Trophoblast cell (in vitro differentiated cells and primary cell): ENCODE data around the gene GBX1.

Experiments used
- DNase-seq, 2 donors: peaks; one replicate each; pipeline ENCODE4 v3.0.0-alpha.2; 2016
- H2AFZ ChIP-seq: 2 replicates; pipeline ENCODE4 v1.6.1; 2013; ENCODE audit warnings: low read length, moderate library complexity, mild to moderate bottlenecking; ENCODE audit not compliant: insufficient read depth, poor library complexity
- H2AK5ac ChIP-seq: 2 replicates; pipeline ENCODE4 v1.6.1; 2013; ENCODE audit warnings: mild to moderate bottlenecking, low read length
- H2BK120ac ChIP-seq: 2 replicates; pipeline ENCODE4 v1.6.1; 2013; ENCODE audit warnings: low read length, mild to moderate bottlenecking, moderate library complexity; ENCODE audit not compliant: insufficient read depth, poor library complexity
- H2BK12ac ChIP-seq: 2 replicates; pipeline ENCODE4 v1.6.1; 2013; ENCODE audit warnings: mild to moderate bottlenecking, low read length, moderate library complexity
- H2BK5ac ChIP-seq: 2 replicates; pipeline ENCODE4 v1.6.1; 2013; ENCODE audit warnings: low read length, low read depth, moderate library complexity, mild to moderate bottlenecking; ENCODE audit not compliant: poor library complexity
- H3K14ac ChIP-seq: 2 replicates; pipeline ENCODE4 v1.6.1; 2013; ENCODE audit warnings: mild to moderate bottlenecking, low read length
- H3K18ac ChIP-seq: 2 replicates; pipeline ENCODE4 v1.6.1; 2013; ENCODE audit warnings: mild to moderate bottlenecking, low read length
- H3K23ac ChIP-seq: 2 replicates; pipeline ENCODE4 v1.6.1; 2013; ENCODE audit warnings: low read length
- H3K27ac ChIP-seq: 2 replicates; pipeline ENCODE4 v1.5.1; 2013; ENCODE audit warnings: low read depth, mild to moderate bottlenecking, inconsistent platforms, low read length, moderate library complexity
- H3K27me3 ChIP-seq: 2 replicates; pipeline ENCODE4 v1.6.1; 2013; ENCODE audit warnings: inconsistent platforms, mild to moderate bottlenecking, low read length, moderate library complexity; ENCODE audit not compliant: insufficient read depth
- H3K36me3 ChIP-seq, 2 experiments: 1 replicate in 1 of 2; 2 replicates in 1 of 2; pipeline ENCODE4 v1.6.1; 2013; ENCODE audit warnings: low read length in 2 of 2, mild to moderate bottlenecking in 2 of 2, moderate library complexity in 1 of 2; ENCODE audit not compliant: insufficient read depth in 2 of 2, control insufficient read depth in 1 of 2
- H3K4ac ChIP-seq: 2 replicates; pipeline ENCODE4 v1.6.1; 2013; ENCODE audit warnings: low read depth, mild to moderate bottlenecking, low read length, moderate library complexity
- H3K4me1 ChIP-seq, 2 experiments: 1 replicate in 1 of 2; 2 replicates in 1 of 2; pipeline ENCODE4 v1.6.1; 2013; ENCODE audit warnings: low read length in 2 of 2, mild to moderate bottlenecking in 2 of 2, moderate library complexity in 1 of 2; ENCODE audit not compliant: insufficient read depth in 2 of 2, control insufficient read depth in 1 of 2
- H3K4me2 ChIP-seq: 2 replicates; pipeline ENCODE4 v1.6.1; 2013; ENCODE audit warnings: inconsistent platforms, mild to moderate bottlenecking, low read length, moderate library complexity
- H3K4me3 ChIP-seq: 2 replicates; pipeline ENCODE4 v1.5.1; 2013; ENCODE audit warnings: mild to moderate bottlenecking, low read depth, low read length, inconsistent platforms
- H3K79me1 ChIP-seq: one replicate; pipeline ENCODE4 v1.6.1; 2013; ENCODE audit warnings: low read length
- H3K79me2 ChIP-seq: 2 replicates; pipeline ENCODE4 v1.6.1; 2013; ENCODE audit warnings: low read length, mild to moderate bottlenecking; ENCODE audit not compliant: control insufficient read depth, insufficient read depth, poor library complexity
- H3K9ac ChIP-seq: 2 replicates; pipeline ENCODE4 v1.6.1; 2013; ENCODE audit warnings: mild to moderate bottlenecking, low read length
- H3K9me3 ChIP-seq: 2 replicates; pipeline ENCODE4 v1.6.1; 2013; ENCODE audit warnings: low read depth, mild to moderate bottlenecking, control low read depth, inconsistent platforms, low read length; ENCODE audit not compliant: insufficient read depth
- H4K12ac ChIP-seq: 2 replicates; pipeline ENCODE4 v1.6.1; 2013; ENCODE audit warnings: low read depth, mild to moderate bottlenecking, low read length, moderate library complexity
- H4K8ac ChIP-seq: 2 replicates; pipeline ENCODE4 v1.6.1; 2013; ENCODE audit warnings: low read depth, mild to moderate bottlenecking, low read length, moderate library complexity
- H4K91ac ChIP-seq: one replicate; pipeline ENCODE4 v1.6.1; 2013; ENCODE audit warnings: low read depth, mild to moderate bottlenecking, low read length, moderate library complexity
- WGBS: extraction: QIAGEN DNeasy Blood & Tissue Kit; methylation state at CpG from one replicate; pipeline ENCODE4 v1.1.7; 2013; ENCODE audit warnings: missing lambda C conversion rate; ENCODE audit not compliant: insufficient read length, insufficient coverage; ENCODE audit errors: extremely low coverage; 5-methylcytosine and 5-hydroxymethylcytosine counted together

Gene GBX1

GRCh38 chr7:151178236-151178635 lies 10.7 kb upstream of the GBX1 start:
- H4K8ac ChIP-seq, result no peak overlapping the region
- no peak overlapping the region for H3K4me3 ChIP-seq
- no peak overlapping the region for H3K4ac ChIP-seq
- no peak for DNase-seq
- no peak overlapping the region for H2BK120ac ChIP-seq
- H3K79me2 ChIP-seq, result no peaks in the 10 kb centered on the region
- no peak overlapping the region for H3K23ac ChIP-seq
- H3K4me2 ChIP-seq, result no peak overlapping the region
- H3K18ac ChIP-seq, result no peak overlapping the region
- H3K4me1 ChIP-seq, result no peaks in the 10 kb centered on the region
- no peak overlapping the region for H2AFZ ChIP-seq
- no peaks in the 10 kb centered on the region for H3K79me1 ChIP-seq
- peaks cover 17% of the 10 kb centered on the region for H3K9me3 ChIP-seq
- no peak overlapping the region for H4K12ac ChIP-seq
- no peak overlapping the region for H3K9ac ChIP-seq
- H3K27me3 ChIP-seq, result no peaks in the 10 kb centered on the region
- no peak overlapping the region for H2BK12ac ChIP-seq
- H3K36me3 ChIP-seq, result no peaks in the 10 kb centered on the region
- no peak overlapping the region for H2AK5ac ChIP-seq
- no peak overlapping the region for H3K14ac ChIP-seq
- WGBS, result no CpG with 5 or more reads among the region's 9 CpGs
- H4K91ac ChIP-seq, result no peak overlapping the region
- no peak overlapping the region for H2BK5ac ChIP-seq
- no peak overlapping the region for H3K27ac ChIP-seq

GRCh38 chr7:151177310-151177709 lies 9.8 kb upstream of the GBX1 start:
- Histone ChIP-seq H2BK120ac (no peak overlapping the region), H3K79me1 (no peaks in the 10 kb centered on the region), H2BK12ac (no peak overlapping the region), H3K27me3 (no peaks in the 10 kb centered on the region), H3K14ac (no peak overlapping the region), H3K4ac (no peak overlapping the region), H3K79me2 (no peaks in the 10 kb centered on the region), H3K9me3 (peaks cover 23% of the 10 kb centered on the region), H4K8ac (no peak overlapping the region), H3K36me3 (no peaks in the 10 kb centered on the region), H3K4me1 (no peaks in the 10 kb centered on the region), H3K18ac (no peak overlapping the region), H3K23ac (no peak overlapping the region), H2AK5ac (no peak overlapping the region), H4K12ac (no peak overlapping the region), H2BK5ac (no peak overlapping the region), H3K27ac (no peak overlapping the region), H2AFZ (no peak overlapping the region), H4K91ac (no peak overlapping the region), H3K4me3 (no peak overlapping the region), H3K4me2 (no peak overlapping the region), H3K9ac (no peak overlapping the region)
- WGBS, result no CpG with 5 or more reads among the region's 1 CpG
- DNase-seq, result no peak

DNA sequence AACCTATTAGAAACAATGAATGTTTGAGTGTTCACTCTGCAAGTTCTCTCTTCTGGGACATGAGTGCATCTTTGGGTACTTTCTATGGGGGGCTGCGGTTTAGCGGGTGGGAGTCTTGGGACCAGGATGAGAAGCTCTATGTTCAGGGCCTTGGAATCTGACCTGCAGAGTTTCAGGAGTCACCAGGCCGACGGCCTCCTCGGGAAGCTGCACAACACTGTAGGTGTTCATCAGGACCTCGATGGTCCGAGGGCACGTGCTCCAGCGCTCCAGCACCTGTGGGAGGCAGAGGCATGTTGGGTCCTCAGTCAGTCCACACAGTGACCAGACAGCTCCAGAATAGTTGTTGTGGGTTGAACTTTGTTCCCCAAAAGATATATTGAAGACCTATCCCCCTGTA lies 8.9 kb upstream of the GBX1 start:
- Histone ChIP-seq H4K8ac (no peak overlapping the region), H3K27me3 (no peaks in the 10 kb centered on the region), H2AK5ac (no peak overlapping the region), H3K79me2 (no peaks in the 10 kb centered on the region), H3K36me3 (no peaks in the 10 kb centered on the region), H3K79me1 (no peaks in the 10 kb centered on the region), H4K12ac (no peak overlapping the region), H3K4me1 (no peaks in the 10 kb centered on the region), H3K4ac (no peak overlapping the region), H3K9me3 (peaks cover 23% of the 10 kb centered on the region), H3K23ac (no peak overlapping the region), H3K4me3 (no peak overlapping the region), H2BK5ac (no peak overlapping the region), H3K18ac (no peak overlapping the region), H2BK12ac (no peak overlapping the region), H4K91ac (no peak overlapping the region), H2AFZ (no peak overlapping the region), H3K9ac (no peak overlapping the region), H3K27ac (no peak overlapping the region), H3K4me2 (no peak overlapping the region), H2BK120ac (no peak overlapping the region), H3K14ac (no peak overlapping the region)
- WGBS, result no CpG with 5 or more reads among the region's 9 CpGs
- DNase-seq, result no peak

DNA sequence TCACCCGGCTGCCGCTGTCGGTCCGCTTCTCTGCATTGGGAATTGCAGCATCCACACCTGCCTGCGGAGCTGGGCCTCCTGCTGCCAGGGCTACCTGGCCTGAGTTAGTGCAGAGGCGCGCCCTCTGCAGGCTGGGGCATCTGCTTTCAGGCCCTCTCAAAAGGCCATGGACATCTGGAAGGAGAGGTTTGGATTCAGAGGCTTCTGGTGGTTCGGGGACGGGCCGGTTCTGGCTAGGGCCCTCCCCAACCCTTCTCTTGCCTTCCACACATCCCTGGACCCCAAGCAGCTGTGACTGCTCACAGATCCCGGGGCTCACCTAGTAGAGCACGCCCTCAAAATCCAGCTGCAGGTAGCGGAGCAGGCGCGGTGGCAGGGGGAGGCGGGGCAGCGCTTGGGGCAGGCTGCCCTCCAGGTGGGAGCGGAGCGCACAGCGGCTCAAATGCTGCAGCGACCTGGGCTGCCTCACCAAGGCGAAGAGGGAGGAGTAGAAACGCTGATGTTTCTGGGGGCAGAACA lies 8.4 kb upstream of the GBX1 start:
- Histone ChIP-seq H3K79me2 (no peaks in the 10 kb centered on the region), H4K91ac (no peak overlapping the region), H2BK5ac (no peak overlapping the region), H3K4me3 (no peak overlapping the region), H3K14ac (no peak overlapping the region), H3K27me3 (no peaks in the 10 kb centered on the region), H3K4ac (no peak overlapping the region), H3K4me2 (no peak overlapping the region), H3K27ac (no peak overlapping the region), H4K8ac (no peak overlapping the region), H3K9ac (no peak overlapping the region), H2BK120ac (no peak overlapping the region), H3K9me3 (peaks cover 19% of the 10 kb centered on the region), H2BK12ac (no peak overlapping the region), H3K18ac (no peak overlapping the region), H3K36me3 (no peaks in the 10 kb centered on the region), H3K23ac (no peak overlapping the region), H3K4me1 (no peaks in the 10 kb centered on the region), H4K12ac (no peak overlapping the region), H3K79me1 (no peaks in the 10 kb centered on the region), H2AK5ac (no peak overlapping the region), H2AFZ (no peak overlapping the region)
- no CpG with 5 or more reads among the region's 23 CpGs for WGBS
- no peak for DNase-seq
